Colonic mucosa (tissue), 4 donors: ENCODE measurements around the gene PPP1R3A. TPM values are rescaled to one million over a fixed set of nuclear protein-coding genes. Genes with fewer than 3 reads are reported as not detected.

Source experiments
- DNase-seq: peaks from one replicate; pipeline ENCODE4 v3.0.0-alpha.2; 2020
- H3K27ac ChIP-seq: fragments of 200-600 bp; one replicate; pipeline ENCODE4 v1.8.0; 2021
- H3K27me3 ChIP-seq: fragments of 200-600 bp; one replicate; pipeline ENCODE4 v1.8.0; 2021
- H3K36me3 ChIP-seq: fragments of 200-600 bp; one replicate; pipeline ENCODE4 v1.8.0; 2021
- H3K4me1 ChIP-seq: fragments of 200-600 bp; one replicate; pipeline ENCODE4 v1.8.0; 2021; ENCODE audit warnings: mild to moderate bottlenecking
- H3K4me3 ChIP-seq: fragments of 200-600 bp; one replicate; pipeline ENCODE4 v1.8.0; 2021
- H3K9ac ChIP-seq, 2 donors: one replicate each; pipeline ENCODE4 v1.7.0; 2013; ENCODE audit warnings: control low read depth in 2 of 2, low read depth in 2 of 2, low read length in 2 of 2
- H3K9me3 ChIP-seq: fragments of 200-600 bp; one replicate; pipeline ENCODE4 v1.8.0; 2021
- CTCF ChIP-seq: fragments of 200-600 bp; IDR thresholded peaks from one replicate; pipeline ENCODE4 v1.8.0; 2022; ENCODE audit warnings: antibody characterized with exemption, mild to moderate bottlenecking
- intact Hi-C: fragments of 100-400 bp; cut with DNase I; formaldehyde crosslinking; loops from one replicate; pipeline ENCODE4 v1.14.1; 2022
- total RNA-seq, 2 donors: library from RNA; stranded (reverse); fragmentation: NEBNext Ultra II Directional in 1 of 2; extraction: Animal tissue kit (Norgen Biotek cat#: 25700) in 1 of 2; gene quantifications; one replicate each; pipeline ENCODE4 v1.2.1, GENCODE V29; 2021
- donor health status: healthy.
- donor health status: DM: no; HTN: no; CAD: no.
- donor health status: DM: no; HTN: no; CAD: no.

Gene PPP1R3A
- total RNA-seq, 2 donors from 2014 or later = not detected

- Histone ChIP-seq H3K27me3 (no peaks in the 10 kb centered on the region), H3K36me3 (no peaks in the 10 kb centered on the region), H3K9me3 (no peaks in the 10 kb centered on the region), H3K4me3 (no peak overlapping the region), H3K27ac (no peak overlapping the region), H3K4me1 (no peaks in the 10 kb centered on the region), H3K9ac (no peak overlapping the region)
- no peak for TF ChIP-seq CTCF
- DNase-seq = no peak
- intact Hi-C loops = no loop called here
Measured at GRCh38 chr7:113880559-113880958, 38.2 kb downstream of the PPP1R3A start.

- no peaks in the 10 kb centered on the region for H3K36me3 ChIP-seq
- intact Hi-C loops = no loop called here
- TF ChIP-seq CTCF = no peak
- no peaks in the 10 kb centered on the region for H3K9me3 ChIP-seq
- DNase-seq = no peak
- no peak overlapping the region for H3K9ac ChIP-seq
- no peak overlapping the region for H3K4me3 ChIP-seq
- H3K27ac ChIP-seq = no peak overlapping the region
- no peaks in the 10 kb centered on the region for H3K4me1 ChIP-seq
- no peaks in the 10 kb centered on the region for H3K27me3 ChIP-seq
Measured at GRCh38 chr7:113878394-113878992, 40.3 kb downstream of the PPP1R3A start.

- no peaks in the 10 kb centered on the region for H3K9me3 ChIP-seq
- intact Hi-C loops = no loop called here
- no peak overlapping the region for H3K9ac ChIP-seq
- no peaks in the 10 kb centered on the region for H3K27me3 ChIP-seq
- TF ChIP-seq CTCF = no peak
- no peaks in the 10 kb centered on the region for H3K4me1 ChIP-seq
- DNase-seq = no peak
- H3K27ac ChIP-seq = no peak overlapping the region
- no peaks in the 10 kb centered on the region for H3K36me3 ChIP-seq
- no peak overlapping the region for H3K4me3 ChIP-seq
Measured at GRCh38 chr7:113875224-113875623, 43.6 kb downstream of the PPP1R3A start.

- intact Hi-C loops = no loop called here
- H3K9me3 ChIP-seq = no peaks in the 10 kb centered on the region
- H3K36me3 ChIP-seq = no peaks in the 10 kb centered on the region
- H3K4me3 ChIP-seq = no peak overlapping the region
- no peak overlapping the region for H3K27ac ChIP-seq
- DNase-seq = no peak
- no peak for TF ChIP-seq CTCF
- H3K9ac ChIP-seq = no peak overlapping the region
- no peaks in the 10 kb centered on the region for H3K27me3 ChIP-seq
- no peaks in the 10 kb centered on the region for H3K4me1 ChIP-seq
Measured at GRCh38 chr7:113873554-113874151, 45.2 kb downstream of the PPP1R3A start.

GRCh38 chr7:113872981-113873380 lies 45.8 kb downstream of the PPP1R3A start:
- no peak for TF ChIP-seq CTCF
- no peaks in the 10 kb centered on the region for H3K9me3 ChIP-seq
- no peak overlapping the region for H3K4me3 ChIP-seq

More at GRCh38 chr7:113872981-113873380, 45.8 kb downstream of the PPP1R3A start:
- H3K27me3 ChIP-seq = no peaks in the 10 kb centered on the region
- intact Hi-C loops = no loop called here
- no peaks in the 10 kb centered on the region for H3K4me1 ChIP-seq
- H3K36me3 ChIP-seq = no peaks in the 10 kb centered on the region
- no peak overlapping the region for H3K27ac ChIP-seq
- DNase-seq = no peak
- no peak overlapping the region for H3K9ac ChIP-seq
